Omental fat pad (tissue), 4 donors: ENCODE results near the gene ARHGEF4. TPM values are rescaled to one million over a fixed set of nuclear protein-coding genes. Genes with fewer than 3 reads are reported as not detected.

Experiments used
- ATAC-seq: fragments of 150-250 bp; one replicate; pipeline ENCODE4 v1.9.1; 2016; ENCODE audit warnings: mild to moderate bottlenecking, moderate library complexity; ENCODE audit not compliant: low FRiP score
- DNase-seq: peaks from one replicate; pipeline ENCODE4 v3.0.0-alpha.2; 2019; ENCODE audit warnings: low spot score
- CTCF ChIP-seq, 3 donors: fragments of 450-650 bp; IDR thresholded peaks; one replicate each; pipeline ENCODE4 v1.5.1; 2016 to 2017; ENCODE audit warnings: antibody characterized with exemption in 3 of 3, mild to moderate bottlenecking in 3 of 3, moderate library complexity in 2 of 3
- total RNA-seq, 4 donors: library from RNA; depleted of rRNA; stranded (reverse); fragments of >200 nt; gene quantifications; one replicate each; pipeline ENCODE4 v1.1.0, GENCODE V29; 2016

Gene ARHGEF4
- total RNA-seq, 4 donors from 2014 or later: 2.0 to 18.0 (median 15.0) TPM

- DNase-seq (no peak), ATAC-seq (no peak)
- TF ChIP-seq CTCF (IDR thresholded peaks at IDR 0.05): no peak
These were observed 114.3 kb downstream of the ARHGEF4 start for GRCh38 chr2:130951018-130951417.

- DNase-seq: no peak
- no peak for TF ChIP-seq CTCF (IDR thresholded peaks at IDR 0.05)
- no peak for ATAC-seq
These were observed 118.2 kb downstream of the ARHGEF4 start for GRCh38 chr2:130954873-130955272.

DNA sequence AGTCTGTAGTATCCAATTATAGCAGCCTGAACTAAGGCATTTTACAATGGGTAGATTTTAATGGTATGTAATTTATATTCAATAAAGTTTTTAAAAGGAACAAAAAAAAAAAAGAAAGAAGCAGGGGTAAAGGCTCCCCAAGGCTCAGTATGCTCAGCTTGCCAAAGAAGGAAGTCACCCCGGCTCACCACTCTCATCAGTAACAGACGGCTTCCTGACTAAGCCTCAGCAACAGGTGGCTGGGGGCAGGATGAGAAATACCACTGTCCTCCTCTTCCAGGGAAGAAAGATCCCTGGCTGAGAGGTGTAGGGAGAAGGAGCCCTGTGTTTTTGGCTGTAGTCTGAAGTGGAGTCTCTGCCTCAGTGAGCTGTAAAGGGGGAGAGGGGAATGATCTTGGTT is 121.2 kb downstream of the ARHGEF4 start:
- TF ChIP-seq CTCF (IDR thresholded peaks at IDR 0.05): no peak
- no peak for ATAC-seq

DNA sequence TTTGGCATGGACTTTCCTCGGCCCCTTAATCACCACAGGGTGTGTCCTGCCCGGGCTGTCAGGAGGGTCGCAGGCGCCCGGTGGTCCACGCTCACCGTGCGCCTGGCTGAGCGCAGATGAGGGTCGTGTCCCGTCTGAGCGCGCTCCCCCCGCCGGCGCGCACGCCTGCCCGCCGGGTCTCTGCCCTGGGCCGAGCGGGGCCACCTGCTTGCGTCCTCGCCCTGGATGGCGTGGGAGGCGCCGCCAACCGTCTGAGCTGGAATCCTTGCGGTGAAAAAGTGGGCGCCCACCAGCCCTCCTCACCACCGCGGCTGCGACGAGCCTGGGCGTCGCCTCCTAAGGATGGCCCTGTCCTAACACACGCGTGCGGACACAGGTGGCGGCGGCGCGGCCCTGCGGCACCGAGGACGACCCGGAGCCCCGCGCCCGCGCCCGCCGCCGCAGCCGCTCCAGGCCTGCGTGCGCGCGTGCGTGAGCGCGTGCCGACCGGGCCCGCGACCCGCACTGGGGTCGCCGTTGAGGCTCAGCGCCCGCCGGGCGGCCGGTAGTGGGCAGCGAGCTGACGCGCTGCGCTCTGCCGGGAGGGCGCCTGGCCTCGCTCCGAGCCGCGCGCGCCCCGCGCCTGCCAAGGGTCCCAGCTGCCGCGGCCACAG is 126.6 kb downstream of the ARHGEF4 start:
- DNase-seq: no peak
- no peak for TF ChIP-seq CTCF (IDR thresholded peaks at IDR 0.05)
- no peak for ATAC-seq

More for the DNA sequence above, 121.2 kb downstream of the ARHGEF4 start:
- DNase-seq: no peak

DNA sequence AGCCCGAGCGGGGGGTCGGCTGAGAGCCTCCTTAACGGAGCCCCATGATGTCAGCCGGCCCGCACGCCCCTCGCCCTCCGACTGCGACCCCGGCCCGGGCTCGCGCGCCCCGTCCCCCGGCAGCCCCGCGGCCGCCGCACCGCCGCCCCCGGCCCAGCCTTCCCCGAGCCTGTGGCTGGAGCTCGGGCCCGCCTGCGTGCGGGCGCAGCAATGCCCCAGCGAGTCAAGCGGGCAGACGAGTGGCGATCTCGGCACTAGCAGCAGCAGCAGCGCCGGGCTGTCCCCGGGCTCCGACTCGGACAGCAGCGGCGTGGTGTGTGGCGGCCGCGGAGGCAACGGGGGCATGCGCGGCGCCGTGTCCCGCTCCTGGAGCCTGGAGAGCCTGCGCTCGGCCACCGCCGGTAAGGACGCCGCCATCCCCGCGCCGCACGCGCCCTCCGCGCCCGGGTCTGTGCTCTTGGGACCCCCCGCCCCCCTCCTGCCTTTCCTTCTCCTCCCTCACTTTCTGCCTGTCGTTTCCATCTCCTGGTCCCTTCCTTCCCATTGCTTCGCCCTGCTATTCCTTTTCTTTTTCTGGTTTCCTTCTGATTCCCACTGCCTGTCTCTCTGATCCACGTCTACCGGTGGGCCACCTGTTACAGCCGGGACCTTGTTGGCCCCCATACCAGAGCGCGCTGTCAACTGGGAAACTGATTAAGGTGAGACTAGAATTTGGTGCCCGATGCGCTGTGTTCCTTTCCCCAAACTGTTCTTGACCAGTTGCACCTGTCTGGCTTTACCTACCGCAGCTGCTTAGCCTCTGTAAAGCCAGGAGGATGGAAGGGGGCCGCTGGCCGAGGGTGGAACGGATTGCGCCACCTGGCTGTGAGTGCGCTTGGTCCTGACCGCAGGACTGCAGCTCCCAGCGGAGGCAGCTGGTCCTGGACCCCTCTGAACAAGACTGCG is 127.4 kb downstream of the ARHGEF4 start:
- TF ChIP-seq CTCF (IDR thresholded peaks at IDR 0.05): no peak
- ATAC-seq: no peak
- DNase-seq: no peak

DNA sequence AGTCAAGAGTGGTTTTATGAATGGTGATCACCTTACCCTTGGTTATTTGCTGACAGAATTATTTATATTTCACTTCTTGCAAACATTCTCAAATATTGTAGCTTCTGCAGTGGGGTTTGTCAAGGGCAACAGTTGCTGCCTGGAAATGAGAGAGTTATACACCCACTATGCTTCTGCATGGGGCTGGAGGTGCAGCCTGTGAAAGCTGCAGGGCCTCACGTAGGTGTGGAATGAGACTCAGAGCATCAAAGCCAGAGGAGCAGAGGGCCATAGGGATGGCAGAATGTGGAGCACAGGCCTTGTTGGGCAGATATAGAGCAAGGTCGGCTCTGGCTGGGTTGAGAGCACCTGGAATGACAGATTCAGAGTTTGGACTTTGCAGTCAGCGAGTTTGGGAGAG is 128.2 kb downstream of the ARHGEF4 start:
- no peak for TF ChIP-seq CTCF (IDR thresholded peaks at IDR 0.05)
- no peak for ATAC-seq
- no peak for DNase-seq
